ENCODE data around the gene CMTM7. TPM values are rescaled to one million over a fixed set of nuclear protein-coding genes. Genes with fewer than 3 reads are reported as not detected.

CMTM7 gene
- total RNA-seq, 3 donors from 2014 or later (not counting 1 experiment from before 2014, with no cell fraction given), result 4.1 to 16.7 (median 12.8) TPM

GRCh38 chr3:32411442-32411841 lies 19.8 kb downstream of the CMTM7 start:
- peaks cover 26% of the 10 kb centered on the region in 2 donors for H3K4me1 Mint-ChIP-seq
- peaks cover 20% of the 10 kb centered on the region for H3K4me1 ChIP-seq (ENCODE audit: control insufficient read depth, insufficient read depth, low read length)
- H3K36me3 Mint-ChIP-seq, result no peaks in the 10 kb centered on the region
- no peak overlapping the region for H3K4me3 Mint-ChIP-seq
- H3K9me3 ChIP-seq (ENCODE audit: control insufficient read depth, insufficient read depth, low read length), result no peaks in the 10 kb centered on the region
- H3K4me3 ChIP-seq (ENCODE audit: low read length), result no peak overlapping the region
- H3K27ac Mint-ChIP-seq, result no peak overlapping the region
- H3K27me3 ChIP-seq (ENCODE audit: control insufficient read depth, insufficient read depth, low read length), result no peaks in the 10 kb centered on the region
- ATAC-seq (no peak), DNase-seq (no peak)
- WGBS (ENCODE audit: insufficient coverage), result 83% methylated on average over 5 of the region's 5 CpGs
- TF ChIP-seq CTCF (IDR thresholded peaks at IDR 0.05), result no peak
- H3K36me3 ChIP-seq (ENCODE audit: control insufficient read depth, insufficient read depth, low read length), result no peaks in the 10 kb centered on the region
- intact Hi-C loops (cut with micrococcal nuclease), result no loop called here
- no peaks in the 10 kb centered on the region for H3K27me3 Mint-ChIP-seq (ENCODE audit: low read depth in 2 of 2)
- no peak overlapping the region for H3K27ac ChIP-seq (ENCODE audit: low read length)
- H3K9me3 Mint-ChIP-seq, result no peaks in the 10 kb centered on the region

GRCh38 chr3:32412887-32413286 lies 21.2 kb downstream of the CMTM7 start:
- H3K4me3 Mint-ChIP-seq, result no peak overlapping the region
- Histone ChIP-seq H3K27ac (ENCODE audit: low read length) (no peak overlapping the region), H3K27me3 (ENCODE audit: control insufficient read depth, insufficient read depth, low read length) (no peaks in the 10 kb centered on the region), H3K4me1 (ENCODE audit: control insufficient read depth, insufficient read depth, low read length) (peaks cover 20% of the 10 kb centered on the region), H3K36me3 (ENCODE audit: control insufficient read depth, insufficient read depth, low read length) (no peaks in the 10 kb centered on the region), H3K9me3 (ENCODE audit: control insufficient read depth, insufficient read depth, low read length) (no peaks in the 10 kb centered on the region), H3K4me3 (ENCODE audit: low read length) (no peak overlapping the region)
- ATAC-seq, result no peak
- DNase-seq, result no peak
- intact Hi-C loops (cut with micrococcal nuclease), result no loop called here
- no peak overlapping the region for H3K27ac Mint-ChIP-seq
- H3K4me1 Mint-ChIP-seq, result peaks cover 23 to 25% of the 10 kb centered on the region in 2 donors
- H3K36me3 Mint-ChIP-seq, result no peaks in the 10 kb centered on the region
- H3K27me3 Mint-ChIP-seq (ENCODE audit: low read depth in 2 of 2), result no peaks in the 10 kb centered on the region
- 100% methylated on average over 2 of the region's 3 CpGs for WGBS (ENCODE audit: insufficient coverage)
- no peak for TF ChIP-seq CTCF (IDR thresholded peaks at IDR 0.05)
- H3K9me3 Mint-ChIP-seq, result no peaks in the 10 kb centered on the region

GRCh38 chr3:32413845-32414521 lies 22.3 kb downstream of the CMTM7 start:
- intact Hi-C loops (cut with micrococcal nuclease), result no loop called here
- no peaks in the 10 kb centered on the region for H3K27me3 ChIP-seq (ENCODE audit: control insufficient read depth, insufficient read depth, low read length)
- DNase-seq (no peak), ATAC-seq (peak in 2 of 3 donors; percentile 24 to 43)
- no peak for TF ChIP-seq CTCF (IDR thresholded peaks at IDR 0.05)
- Mint-ChIP-seq H3K9me3 (no peaks in the 10 kb centered on the region), H3K27ac (peak overlapping the region; percentile 81 to 83), H3K4me1 (peaks cover 23 to 25% of the 10 kb centered on the region in 2 donors), H3K36me3 (no peaks in the 10 kb centered on the region), H3K27me3 (ENCODE audit: low read depth in 2 of 2) (no peaks in the 10 kb centered on the region), H3K4me3 (peak overlapping the region; percentile 78)
- no peaks in the 10 kb centered on the region for H3K36me3 ChIP-seq (ENCODE audit: control insufficient read depth, insufficient read depth, low read length)
- peak overlapping the region; percentile 72 for H3K27ac ChIP-seq (ENCODE audit: low read length)
- no peak overlapping the region for H3K4me3 ChIP-seq (ENCODE audit: low read length)
- peaks cover 20% of the 10 kb centered on the region for H3K4me1 ChIP-seq (ENCODE audit: control insufficient read depth, insufficient read depth, low read length)
- WGBS (ENCODE audit: insufficient coverage), result 93% methylated on average over 10 of the region's 10 CpGs
- H3K9me3 ChIP-seq (ENCODE audit: control insufficient read depth, insufficient read depth, low read length), result no peaks in the 10 kb centered on the region

All from natural killer cell (primary cell).